HG03066 (cell line): ENCODE data around the gene DCAF8.

Source experiments
- ATAC-seq: cut with Tn5 transposase; IDR thresholded peaks from one replicate; pipeline ENCODE4 v1.9.1; 2021; ENCODE audit warnings: low read depth; ENCODE audit not compliant: unreplicated experiment

DCAF8 gene

DNA sequence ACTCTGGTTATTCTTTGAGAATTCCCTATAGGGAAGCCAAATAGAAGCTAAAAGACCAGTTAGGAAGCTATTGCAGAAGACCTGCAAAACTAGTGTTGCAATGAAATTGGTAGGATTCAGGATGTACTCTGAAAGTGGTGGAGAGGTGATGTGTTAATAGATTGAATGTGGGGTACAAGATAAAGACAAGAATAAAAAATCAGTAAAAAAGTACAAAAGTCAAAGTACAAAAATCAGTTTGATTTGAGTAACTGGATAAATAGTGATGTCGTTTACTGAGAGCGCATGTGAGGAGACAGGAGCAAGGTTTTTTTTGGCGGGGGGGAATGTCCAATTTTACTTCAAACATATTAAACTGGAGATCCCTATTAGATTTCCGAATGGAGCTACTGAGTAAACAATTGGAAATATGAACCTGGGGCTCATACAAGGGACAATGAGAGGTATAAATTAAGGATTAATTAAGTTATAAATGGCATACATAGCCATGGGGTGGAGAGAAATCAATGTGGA lies 2.5 kb upstream of the DCAF8 start:
- ATAC-seq = no peak

GRCh38 chr1:160261556-160261892 lies 825 bp downstream of the DCAF8 start:
- no peak for ATAC-seq

GRCh38 chr1:160260406-160261382 lies 1.7 kb downstream of the DCAF8 start:
- ATAC-seq = no peak

DNA sequence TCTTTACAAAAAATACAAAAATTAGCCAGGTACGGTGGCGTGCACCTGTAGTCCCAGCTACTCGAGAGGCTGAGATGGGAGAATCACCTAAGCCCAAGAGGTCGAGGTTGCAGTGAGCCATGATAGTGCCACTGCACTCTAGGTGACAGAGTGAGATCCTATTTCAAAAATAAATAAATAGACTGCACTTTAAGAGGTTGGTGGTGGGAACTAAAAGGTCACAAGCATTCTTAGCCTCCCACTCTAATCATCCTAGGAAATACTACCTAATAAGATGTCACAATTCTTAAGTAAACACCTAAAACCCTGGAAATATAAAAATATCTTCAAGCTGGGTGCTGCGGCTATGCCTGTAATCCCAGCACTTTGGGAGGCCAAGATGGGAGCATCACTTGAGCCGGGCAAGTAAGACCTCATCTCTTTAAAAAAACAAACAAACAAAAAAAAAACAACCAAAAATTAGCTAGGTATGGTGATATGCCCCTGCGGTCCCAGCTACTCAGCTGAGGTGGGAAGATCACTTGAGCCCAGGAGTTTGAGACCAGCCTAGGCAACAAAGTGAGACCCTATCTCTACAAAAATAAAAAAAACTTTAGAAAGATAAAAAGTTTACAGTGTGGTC lies 4.1 kb downstream of the DCAF8 start:
- no peak for ATAC-seq

DNA sequence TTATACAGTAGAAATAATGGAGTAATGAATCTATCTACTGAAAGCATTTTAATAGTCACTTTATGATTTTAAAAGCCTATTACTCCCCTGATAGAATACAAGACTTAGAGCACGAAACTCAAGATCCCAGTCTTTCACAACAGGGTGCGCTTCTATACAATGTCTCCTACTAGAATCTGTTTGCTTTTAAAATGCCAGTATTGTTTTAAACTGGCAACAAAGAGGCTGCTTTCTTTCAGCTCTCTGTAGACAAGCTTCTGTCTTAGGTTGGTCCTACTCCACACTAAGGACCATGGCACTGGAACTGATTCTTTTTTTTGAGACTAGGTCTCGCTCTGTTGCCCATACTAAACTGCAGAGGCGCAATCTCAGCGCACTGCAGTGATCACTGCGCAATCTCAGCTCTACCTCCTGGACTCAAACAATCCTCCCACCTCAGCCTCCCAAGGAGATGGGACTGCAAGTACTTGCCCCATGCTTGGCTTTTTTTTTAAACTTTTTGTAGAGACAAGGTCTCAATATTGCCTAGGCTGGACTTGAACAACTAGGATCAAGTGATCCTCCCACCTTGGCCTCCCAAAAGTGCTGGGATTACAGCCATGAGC lies 4.8 kb downstream of the DCAF8 start:
- no peak for ATAC-seq

- ATAC-seq = no peak
Observed at GRCh38 chr1:160256396-160257046, 5.8 kb downstream of the DCAF8 start.

DNA sequence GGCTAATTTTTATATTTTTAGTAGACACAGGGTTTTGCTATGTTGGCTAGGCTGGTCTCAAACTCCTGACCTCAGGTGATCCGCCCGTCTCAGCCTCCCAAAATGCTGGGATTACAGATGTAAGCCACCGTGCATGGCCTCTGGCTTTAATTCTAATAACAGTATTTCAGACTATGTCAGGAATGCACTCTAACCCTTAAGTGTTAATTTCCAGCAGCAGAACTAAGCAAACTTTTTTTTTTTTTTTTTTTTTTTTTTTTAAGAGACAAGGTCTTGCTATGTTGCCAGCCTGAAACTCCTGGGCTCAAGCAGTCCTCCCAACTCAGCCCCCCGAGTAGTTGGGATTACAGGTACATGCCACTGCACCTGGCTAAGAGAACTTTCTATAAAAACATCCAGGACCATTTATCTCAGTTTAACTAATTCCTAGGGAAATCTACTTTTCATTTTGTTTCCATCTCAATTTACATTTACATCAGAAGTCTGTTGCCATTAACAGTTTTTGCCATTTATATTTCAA lies 6.5 kb downstream of the DCAF8 start:
- no peak for ATAC-seq

DNA sequence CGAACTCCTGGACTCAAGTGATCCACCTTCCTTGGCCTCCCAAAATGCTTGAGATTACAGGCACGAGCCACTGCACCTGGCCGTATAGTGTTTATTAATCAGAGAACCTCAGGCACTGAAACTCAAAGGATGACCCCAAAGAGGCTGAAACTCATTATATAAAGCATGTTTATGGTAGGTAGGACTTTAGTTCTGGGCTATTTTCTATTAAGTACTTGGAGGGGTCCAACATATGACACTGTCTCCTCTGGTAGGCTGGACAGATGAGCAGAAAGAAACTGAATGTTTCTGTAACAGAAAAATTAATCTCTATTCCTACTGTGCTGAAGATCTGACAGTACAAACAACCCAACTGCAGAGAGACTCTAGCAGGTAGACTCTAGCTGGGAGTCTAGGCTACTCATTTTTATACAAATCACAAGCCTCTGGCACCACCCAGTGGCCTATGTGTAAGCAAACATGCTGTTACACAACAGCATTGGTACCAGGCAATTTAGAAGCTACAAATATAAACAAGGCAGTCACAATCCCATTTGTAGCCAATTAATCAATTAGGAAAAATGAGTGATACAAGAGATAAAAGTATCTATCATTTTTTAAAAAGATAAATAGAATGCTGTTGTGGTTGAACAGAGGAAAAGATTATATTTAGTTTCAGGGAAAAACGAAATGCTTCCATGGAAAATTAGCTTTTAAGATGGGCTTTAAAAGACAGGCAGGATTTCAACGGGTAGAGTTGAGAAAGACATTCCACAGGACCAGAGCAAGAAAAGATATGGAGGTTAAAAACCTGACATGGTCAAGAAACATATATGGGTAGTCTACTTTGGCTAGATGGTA lies 10.4 kb downstream of the DCAF8 start:
- no peak for ATAC-seq

- no peak for ATAC-seq
Observed at GRCh38 chr1:160251011-160251410, 11.3 kb downstream of the DCAF8 start.

- no peak for ATAC-seq
Observed at GRCh38 chr1:160247053-160247452, 15.3 kb downstream of the DCAF8 start.

- no peak for ATAC-seq
Observed at GRCh38 chr1:160245434-160245833, 16.9 kb downstream of the DCAF8 start.

- ATAC-seq = no peak
Observed at GRCh38 chr1:160244209-160244608, 18.1 kb downstream of the DCAF8 start.

DNA sequence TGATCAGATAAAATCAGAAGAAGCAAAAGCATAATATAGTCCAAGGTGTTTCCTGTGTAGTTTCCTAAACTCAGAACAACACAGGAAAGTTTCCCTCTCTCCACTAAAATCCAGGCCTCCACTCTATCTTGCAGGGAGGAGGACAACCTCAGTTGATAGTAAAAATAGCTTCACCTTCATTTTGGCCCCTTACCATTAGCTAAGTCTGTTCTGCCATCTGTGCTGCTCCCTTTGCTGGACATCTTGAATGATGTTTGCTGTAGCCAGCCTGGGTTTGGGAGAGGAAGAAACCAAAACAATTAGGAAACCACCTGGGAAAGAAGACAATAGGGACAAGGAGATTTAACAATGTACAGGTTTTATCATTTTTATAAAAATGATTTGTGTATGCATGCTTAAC lies 18.6 kb downstream of the DCAF8 start:
- no peak for ATAC-seq

DNA sequence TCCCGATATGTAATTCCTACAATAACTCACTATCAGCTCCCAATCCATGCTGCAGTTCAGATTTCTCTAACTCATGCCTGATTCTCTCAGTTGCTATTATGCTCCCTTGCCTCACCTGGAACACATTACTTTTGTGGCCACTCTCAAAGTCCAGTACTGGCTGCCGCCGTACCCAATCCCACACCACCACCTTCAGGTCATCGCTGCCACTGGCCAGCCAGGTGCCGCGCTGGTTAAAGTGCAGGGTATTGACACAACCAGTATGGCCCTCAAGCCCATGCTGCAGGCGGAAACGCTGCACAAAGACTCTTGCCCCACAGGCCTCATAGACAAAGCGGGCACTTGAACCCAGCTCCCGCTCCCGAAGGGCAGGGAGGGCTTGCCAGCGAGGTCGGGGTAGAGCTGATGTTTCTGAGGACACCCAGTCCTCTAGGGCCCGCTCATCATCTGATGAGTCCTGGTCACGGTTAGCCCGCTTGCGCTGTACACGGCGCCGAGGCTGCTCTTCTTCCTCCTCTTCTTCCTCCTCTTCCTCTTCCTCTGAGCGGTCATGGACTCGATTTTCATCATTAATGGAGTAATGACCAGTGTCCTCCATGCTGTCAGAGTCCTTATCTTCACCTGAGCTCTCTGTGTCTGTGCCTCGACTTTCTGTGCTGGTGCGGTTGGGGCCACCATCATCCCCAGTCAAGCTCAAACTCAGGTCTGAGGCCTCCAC lies 22.6 kb downstream of the DCAF8 start:
- ATAC-seq = no peak

- no peak for ATAC-seq
Observed at GRCh38 chr1:160238408-160238807, 23.9 kb downstream of the DCAF8 start.

- ATAC-seq = no peak
Observed at GRCh38 chr1:160237558-160237957, 24.8 kb downstream of the DCAF8 start.

DNA sequence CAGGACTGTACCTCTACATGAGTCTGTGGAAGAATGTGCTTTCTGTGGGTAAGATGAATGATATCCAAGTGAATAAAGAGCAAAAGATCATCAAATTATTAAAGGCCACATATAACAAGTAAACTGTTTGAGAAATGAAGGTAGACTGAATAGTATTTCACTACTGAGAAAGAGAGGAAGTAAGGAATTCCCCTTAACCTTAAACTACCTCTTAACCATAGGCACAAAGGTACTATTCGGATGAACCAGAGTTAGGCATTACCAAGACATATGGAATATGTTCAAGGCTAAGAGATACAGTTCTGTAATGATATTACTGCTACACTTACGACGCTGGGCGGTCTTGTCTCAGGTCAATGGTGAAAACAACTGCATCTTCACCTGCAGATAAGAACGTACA lies 25.5 kb downstream of the DCAF8 start:
- no peak for ATAC-seq

- ATAC-seq = no peak
Observed at GRCh38 chr1:160232911-160233310, 29.4 kb downstream of the DCAF8 start.

GRCh38 chr1:160228431-160228830 lies 33.9 kb downstream of the DCAF8 start:
- no peak for ATAC-seq
